HAP-1 (cell line): ENCODE results near the gene KATNA1.

Experiments used
- DNase-seq, 2 experiments: peaks; one replicate each; pipeline ENCODE4 v3.0.0-alpha.2; 2016 to 2020; ENCODE audit warnings: low spot score in 2 of 2
- H3K27me3 ChIP-seq: fragments of 250-450 bp; sonication (Bioruptor Pico); 2 replicates; pipeline ENCODE4 v1.5.1; 2020; ENCODE audit warnings: low read depth, mild to moderate bottlenecking, moderate library complexity
- H3K36me3 ChIP-seq: fragments of 250-450 bp; sonication (Bioruptor Pico); replicated peaks from 2 replicates; pipeline ENCODE4 v1.5.1; 2020; ENCODE audit warnings: mild to moderate bottlenecking
- H3K4me1 ChIP-seq: fragments of 250-450 bp; sonication (Bioruptor Pico); 2 replicates; pipeline ENCODE4 v1.5.1; 2020; ENCODE audit warnings: mild to moderate bottlenecking
- H3K4me3 ChIP-seq: fragments of 250-450 bp; sonication (Bioruptor Pico); 2 replicates; pipeline ENCODE4 v1.5.1; 2020; ENCODE audit warnings: mild to moderate bottlenecking, moderate library complexity
- H3K9me3 ChIP-seq: fragments of 250-450 bp; sonication (Bioruptor Pico); 2 replicates; pipeline ENCODE4 v1.5.1; 2020; ENCODE audit warnings: mild to moderate bottlenecking, moderate library complexity
- in situ Hi-C: fragments of 300-500 bp; cut with MboI; formaldehyde crosslinking; loops from 3 replicates; pipeline ENCODE4 v1.14.3; 2020; ENCODE audit warnings: low sequenced_read_pairs, inconsistent platforms, mixed read lengths

The KATNA1 gene

DNA sequence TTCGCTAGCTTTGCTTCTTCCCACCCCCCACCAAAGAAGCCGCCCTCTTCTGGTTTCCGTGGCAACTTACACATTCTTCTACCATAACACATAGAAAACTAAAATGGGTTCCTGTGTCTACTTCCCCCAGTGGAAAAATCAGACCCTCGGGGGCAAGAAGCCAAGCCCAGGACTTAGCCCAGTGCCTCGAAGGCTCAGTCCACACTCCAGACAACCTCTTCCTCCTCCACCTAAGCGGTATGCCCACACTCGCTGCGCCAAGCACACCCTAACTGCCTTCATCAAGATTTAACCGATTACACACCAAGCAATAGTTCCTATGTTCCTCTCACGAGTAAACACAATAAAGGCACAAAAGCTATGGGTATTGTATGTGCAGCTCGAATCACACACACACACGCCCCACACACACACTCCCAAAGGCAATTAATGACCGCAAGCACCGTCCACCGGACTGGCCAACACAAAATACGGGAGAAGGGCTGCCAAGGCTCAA is 103.2 kb downstream of the KATNA1 start:
- peak overlapping the region; percentile 97 for H3K4me3 ChIP-seq
- no peaks in the 10 kb centered on the region; the same call in 1 of the 2 replicates for H3K27me3 ChIP-seq
- H3K4me1 ChIP-seq: peaks cover 9% of the 10 kb centered on the region
- no peaks in the 10 kb centered on the region for H3K9me3 ChIP-seq
- in situ Hi-C loops: no loop called here
- peaks cover 10% of the 10 kb centered on the region for H3K36me3 ChIP-seq
- peak; percentile 65 to 72 for DNase-seq
